HG03066 (cell line): ENCODE measurements around the gene HINT2.
A peak's percentile ranks its signal among the peaks of the same experiment; 100 is the strongest.

Experiments used
- ATAC-seq: cut with Tn5 transposase; IDR thresholded peaks from one replicate; pipeline ENCODE4 v1.9.1; 2021; ENCODE audit warnings: low read depth; ENCODE audit not compliant: unreplicated experiment

HINT2 gene

DNA sequence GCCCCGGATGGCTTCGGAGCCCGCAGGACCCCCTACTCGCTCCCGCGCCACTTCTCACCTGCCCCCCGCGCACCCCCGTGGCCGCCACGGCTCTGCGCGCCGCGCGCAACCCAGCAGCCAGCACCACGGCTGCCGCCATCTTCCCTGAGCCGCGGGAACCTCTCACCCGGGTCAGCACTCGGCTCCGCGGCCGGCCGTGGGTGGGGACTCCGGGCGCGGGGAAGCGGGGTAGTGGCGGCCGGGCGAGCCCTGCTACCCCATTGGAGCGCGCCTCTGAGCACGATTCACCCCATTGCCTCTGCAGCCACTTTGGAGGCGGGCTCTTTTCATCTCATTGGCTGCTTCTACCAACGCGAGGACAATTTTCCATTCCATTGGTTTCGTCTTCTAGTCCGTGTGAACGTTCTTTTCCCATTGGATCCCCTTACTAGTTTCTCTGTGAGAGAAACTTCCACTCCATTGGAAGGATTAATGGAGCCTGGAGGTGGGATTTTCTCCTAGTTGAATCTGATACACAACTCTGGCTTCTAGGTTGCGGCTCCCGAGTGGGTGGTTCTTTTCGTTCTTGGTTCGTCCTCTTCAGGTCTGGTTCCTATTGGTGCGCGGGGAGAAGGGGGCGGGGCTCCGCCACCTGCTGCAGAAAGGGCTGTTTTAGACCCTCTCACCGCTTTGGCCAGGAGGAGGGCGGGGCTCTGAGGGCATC lies at the start of gene HINT2:
Gene HINT2, minus strand, starts transcription at position 202 of the 703 bp plus-strand sequence. Its CDS starts 63 bp downstream, at position 139.
- ATAC-seq: peak; percentile 78

DNA sequence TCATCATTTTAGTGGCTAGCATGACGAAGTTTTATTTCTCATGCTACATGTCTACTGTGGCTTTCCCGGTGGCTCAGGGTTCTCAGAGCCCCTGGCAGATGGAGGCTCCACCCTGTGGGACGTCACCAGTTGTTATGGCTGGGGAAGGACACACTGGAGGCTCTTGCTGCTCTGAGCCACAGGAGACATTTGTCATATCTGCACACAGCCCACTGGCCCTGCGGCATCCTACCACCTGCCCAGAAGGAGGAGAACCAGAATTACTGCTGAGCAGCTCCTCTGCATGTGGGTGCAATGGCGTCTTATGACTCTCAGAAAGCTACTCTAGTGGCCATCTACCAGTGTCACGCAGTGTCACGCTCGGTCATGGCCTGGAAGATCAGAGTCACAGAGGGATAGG lies 48.7 kb upstream of the HINT2 start:
- ATAC-seq: no peak

DNA sequence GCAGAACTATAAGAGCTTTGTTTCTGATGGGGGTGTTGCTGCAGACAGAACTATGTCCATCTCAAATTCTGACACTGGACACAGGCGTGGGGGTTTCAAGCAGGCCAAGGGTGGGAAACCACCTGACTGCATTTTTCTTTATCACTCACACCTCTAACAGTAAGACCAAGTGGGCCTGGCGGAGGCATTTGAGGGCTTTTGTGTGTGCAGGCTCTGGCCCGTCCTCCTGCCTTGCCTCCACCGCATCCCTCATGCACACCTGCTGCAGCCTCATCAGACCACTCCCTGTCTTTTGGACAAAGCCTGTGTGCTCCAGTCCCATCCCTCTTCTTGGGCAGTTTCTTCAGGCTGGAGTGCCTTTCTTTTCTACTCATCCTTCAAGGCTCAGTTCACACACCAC lies 47.5 kb upstream of the HINT2 start:
- ATAC-seq: no peak

DNA sequence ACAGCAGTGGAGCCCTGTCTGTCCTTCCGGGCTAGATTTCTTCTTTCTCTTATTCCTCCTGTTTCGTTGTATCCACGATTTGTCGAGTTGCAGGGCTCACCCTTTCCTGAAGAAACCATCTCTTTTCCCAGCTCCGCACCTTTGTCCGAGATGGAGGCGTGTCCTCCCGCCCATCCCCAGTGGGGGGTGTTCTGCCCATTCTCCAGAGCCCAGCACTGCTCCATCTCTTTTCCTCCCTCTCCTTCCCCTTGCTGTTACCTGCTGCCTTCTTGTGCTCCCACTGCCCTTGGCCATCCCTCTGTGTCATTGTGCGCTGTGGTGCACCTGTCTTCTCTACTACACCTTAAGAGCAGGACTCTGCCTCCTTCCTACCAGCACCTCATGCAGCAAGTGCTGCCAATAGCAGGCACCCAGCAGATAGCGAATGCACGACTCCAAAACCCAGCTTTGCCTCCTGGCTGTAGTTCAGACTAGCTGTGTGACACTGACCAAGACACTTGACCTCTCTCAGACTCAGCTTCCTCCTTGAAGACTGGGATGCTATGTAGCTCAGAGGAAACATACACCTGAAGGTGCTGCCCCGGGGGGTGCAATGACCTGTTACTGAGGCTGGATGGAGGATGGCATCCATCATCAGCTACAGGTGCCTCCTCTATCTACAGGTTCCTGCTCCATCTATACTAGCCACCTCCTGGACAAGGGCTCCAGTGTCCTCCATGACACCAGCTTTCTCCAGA lies 46.5 kb upstream of the HINT2 start:
- no peak for ATAC-seq

DNA sequence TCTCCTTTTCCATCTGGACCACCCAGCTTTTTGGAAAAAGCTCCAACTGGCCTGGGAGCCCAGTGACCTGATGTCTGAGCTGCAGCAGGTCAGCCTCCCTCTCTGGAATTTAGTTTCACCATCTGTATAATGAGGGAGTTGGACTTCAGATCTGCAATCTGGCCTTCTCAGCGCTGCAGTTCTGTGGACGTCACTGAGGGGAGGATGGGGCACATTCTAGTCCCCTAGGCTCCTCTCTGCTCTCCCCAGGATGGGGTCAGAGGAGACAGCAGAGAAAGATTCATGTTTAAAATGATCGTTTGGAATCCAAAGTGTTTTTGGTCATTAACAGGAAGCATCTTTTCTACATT lies 45.1 kb upstream of the HINT2 start:
- ATAC-seq: no peak

DNA sequence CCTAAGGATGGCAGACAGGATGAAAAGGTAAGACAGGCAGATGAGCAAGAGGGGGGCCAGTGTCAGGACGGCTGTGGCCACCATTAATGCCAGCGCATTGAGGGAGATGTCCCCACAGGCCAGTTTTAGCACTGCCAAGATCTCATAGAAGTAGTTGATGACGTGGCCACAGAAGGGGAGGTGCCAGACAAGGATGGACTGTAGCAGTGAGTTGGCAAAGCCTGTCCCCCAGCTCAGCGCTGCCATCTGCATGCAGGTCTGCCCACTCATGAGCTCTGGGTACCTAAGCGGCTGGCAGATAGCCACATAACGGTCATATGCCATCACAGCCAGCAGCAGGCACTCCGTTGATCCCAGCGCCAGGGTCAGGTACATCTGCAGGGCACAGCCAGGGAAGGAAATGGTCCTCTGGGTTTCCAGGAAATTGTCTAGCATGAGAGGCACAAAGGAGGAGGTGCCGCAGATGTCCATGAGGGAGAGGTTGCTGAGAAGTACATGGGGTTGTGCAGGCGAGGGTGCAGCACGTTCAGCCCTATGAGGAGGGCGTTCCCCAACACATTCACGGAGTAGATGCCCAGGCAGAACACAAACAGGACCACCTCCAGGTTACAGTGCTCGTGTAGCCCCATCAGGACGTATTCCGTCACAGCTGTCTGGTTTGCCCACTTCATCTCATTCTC lies 44.6 kb upstream of the HINT2 start:
- no peak for ATAC-seq

DNA sequence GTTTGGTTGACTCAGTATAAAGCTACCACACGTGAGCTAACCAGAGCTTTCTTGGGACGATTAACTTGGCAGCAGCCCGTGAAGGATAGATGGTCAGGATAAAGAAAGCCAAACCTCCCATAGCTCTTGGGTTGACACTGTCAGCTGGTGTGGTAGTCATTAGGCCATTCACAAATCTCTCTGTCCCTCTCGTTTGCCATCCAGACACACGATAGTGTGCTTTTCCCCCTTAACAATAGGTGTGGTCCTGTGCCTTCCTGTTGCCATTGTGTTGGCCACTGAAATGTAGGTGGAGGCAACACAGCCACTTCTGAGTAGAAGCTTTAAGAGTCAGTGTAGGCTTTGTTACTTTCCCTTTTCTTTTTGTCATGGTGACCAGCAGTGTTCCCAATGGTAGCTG lies 43.6 kb upstream of the HINT2 start:
- ATAC-seq: no peak

DNA sequence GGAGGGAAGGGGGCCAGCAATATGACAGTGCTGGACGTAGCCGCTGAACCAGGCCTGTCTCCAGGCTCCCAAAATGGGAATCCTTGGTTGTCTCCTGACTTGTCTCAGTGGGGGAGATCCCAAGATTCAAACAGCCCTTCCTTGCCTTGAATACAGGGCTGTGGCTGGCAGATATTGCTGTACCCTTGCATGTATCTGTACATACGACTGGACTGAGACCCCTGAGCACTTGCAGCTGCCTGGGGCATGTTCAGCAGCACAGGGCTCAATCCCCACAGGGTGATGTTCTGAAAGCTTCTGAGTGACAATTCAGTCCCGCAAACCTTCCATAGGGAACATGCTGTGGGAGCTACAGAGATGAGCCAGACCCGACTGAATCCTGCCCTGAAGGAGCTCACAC lies 42.0 kb upstream of the HINT2 start:
- no peak for ATAC-seq

DNA sequence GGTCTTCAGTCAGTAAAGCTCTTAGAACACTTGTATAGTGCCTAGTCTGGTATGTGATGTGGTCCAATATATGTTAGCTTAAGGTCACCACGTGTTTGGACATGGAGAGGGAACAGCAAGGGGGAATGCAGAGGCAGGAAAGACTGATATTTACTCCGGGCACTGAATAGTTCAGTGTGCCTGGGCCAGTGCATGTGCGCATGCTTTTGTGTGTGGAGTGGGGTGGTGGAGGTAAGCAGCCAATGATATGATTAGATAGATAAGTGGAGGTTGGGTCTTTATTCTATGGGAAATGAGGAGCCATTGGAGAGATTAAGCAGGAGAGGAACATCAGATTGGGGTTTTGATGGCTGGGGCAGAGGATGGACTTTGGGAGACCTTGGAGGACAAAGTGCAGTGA lies 41.4 kb upstream of the HINT2 start:
- no peak for ATAC-seq

DNA sequence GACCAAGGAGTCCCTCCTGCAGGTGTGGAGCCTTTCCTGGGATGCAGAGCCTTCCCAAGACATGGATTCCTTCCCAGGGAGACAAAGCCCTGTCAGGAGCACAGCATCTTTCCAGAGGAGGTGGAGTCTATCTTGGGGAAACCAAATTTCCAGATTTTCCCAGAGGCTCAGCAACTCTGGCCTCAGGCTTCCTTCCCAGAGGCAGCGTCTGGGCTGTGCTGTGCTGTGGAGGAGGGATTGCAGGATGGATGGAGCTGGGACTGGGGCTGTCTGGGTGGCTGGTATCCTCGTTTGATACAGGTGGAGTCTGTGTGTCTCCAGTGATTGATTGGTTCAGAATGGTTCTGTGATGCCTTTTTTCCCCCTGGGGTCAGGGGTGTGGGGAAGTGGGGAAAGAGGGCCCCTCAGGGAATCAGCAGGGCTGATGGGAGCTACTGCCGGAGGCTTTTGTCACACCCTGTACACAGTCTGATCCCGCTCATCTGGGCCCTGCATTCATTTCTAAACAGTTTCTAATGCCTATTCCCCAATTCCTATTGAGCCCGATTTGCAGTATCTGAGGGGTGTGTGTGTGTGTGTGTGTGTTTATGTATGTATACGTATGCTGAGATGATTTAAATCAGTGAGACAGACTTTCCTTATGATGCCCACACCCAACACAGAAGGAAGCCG lies 39.4 kb upstream of the HINT2 start:
- no peak for ATAC-seq

DNA sequence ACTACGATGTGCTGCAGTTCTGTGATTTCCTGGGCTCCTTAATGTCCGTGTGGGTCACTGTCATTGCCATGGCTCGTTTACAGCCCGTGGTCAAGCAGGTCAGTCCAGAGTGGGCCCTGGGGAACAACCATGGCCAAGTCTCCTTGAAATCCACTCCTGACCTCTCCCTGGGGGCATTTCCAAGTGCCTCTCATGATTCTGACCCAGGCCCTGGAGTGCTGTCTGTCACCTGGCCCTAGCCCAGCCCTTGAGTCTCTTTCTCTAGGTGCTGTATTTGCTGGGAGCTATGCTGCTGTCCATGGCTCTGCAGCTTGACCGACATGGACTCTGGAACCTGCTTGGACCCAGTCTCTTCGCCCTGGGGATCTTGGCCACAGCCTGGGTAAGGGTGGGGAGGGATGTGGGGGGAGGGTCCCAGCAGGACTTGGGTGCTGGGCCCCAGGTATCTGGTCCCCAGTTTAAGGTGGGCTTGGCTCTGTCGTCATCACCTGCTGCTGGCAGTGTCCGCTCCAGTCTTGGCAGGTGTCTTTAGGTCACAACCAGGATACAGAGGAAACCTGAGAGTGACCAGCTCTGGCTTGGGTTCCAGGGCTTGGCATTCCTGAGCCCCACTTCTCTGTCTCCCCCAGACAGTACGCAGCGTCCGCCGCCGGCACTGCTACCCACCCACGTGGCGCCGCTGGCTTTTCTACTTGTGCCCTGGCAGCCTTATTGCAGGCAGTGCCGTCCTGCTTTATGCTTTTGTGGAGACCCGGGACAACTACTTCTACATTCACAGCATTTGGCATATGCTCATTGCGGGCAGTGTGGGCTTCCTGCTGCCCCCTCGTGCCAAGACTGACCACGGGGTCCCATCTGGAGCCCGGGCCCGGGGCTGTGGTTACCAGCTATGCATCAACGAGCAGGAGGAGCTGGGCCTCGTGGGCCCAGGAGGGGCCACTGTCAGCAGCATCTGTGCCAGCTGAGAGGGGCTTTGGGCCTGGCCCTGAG lies 38.3 kb upstream of the HINT2 start:
- no peak for ATAC-seq

DNA sequence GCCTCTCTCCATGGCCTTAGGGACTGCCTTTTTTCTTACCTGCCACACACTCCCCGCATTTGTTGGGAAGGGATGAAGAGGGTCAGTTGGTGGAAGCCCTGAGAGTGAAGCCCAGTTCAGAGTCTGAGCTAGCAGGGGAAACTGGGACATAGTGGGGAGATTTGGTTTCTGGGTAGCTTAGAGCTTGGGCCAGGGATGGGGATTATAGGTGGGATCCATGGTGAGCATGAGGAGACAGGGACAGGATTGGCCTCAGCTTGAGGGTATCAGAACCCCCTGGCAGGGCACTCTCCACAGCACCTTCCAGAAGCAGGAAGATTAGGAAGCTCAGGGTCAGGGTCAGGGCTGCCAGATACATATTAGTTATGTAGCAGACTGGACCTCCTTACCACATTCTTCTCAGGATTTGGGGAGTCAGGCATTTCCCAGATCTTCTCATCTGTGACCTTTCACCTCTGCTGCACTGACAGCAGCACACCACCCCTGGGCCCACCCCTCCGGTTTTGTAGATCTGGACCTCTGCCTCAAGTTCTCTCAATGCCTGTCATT lies 37.5 kb upstream of the HINT2 start:
- ATAC-seq: no peak

DNA sequence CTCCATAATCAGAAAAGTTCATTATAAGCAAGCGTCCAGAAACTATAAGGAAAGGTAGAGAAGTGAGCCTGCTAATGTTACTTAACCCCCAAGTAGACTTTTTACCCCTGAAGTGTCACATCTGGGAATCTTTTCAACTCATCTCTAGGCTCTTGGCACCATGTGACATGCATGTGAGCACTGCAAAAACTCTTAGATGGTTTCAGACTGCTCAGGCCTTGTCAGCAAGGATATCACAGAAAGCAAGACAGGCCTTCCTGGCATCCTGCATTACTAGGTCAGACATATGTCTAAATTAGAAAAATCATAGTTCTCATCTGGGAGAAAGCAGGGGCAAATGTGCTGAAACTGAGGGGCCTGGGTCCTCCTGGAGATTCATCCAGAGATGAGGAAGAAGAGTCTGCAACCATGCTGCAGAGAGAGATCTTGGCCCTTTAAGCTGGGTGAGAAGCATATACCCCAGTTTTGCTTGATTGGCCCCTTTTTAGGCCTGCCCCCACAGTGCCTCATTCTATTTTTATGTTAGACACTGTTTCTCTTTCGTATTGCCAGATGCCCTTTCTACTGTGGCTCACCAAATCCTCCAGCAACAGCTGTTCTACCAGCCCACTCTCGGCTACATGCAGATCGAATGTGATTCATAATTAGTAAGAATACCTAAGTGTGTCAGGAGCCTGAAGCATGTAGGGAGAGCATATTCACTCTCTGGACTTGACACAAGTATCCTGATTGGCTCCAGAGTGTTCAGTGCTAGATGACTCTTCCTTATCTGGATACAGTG lies 33.1 kb upstream of the HINT2 start:
- ATAC-seq: peak; percentile 92

DNA sequence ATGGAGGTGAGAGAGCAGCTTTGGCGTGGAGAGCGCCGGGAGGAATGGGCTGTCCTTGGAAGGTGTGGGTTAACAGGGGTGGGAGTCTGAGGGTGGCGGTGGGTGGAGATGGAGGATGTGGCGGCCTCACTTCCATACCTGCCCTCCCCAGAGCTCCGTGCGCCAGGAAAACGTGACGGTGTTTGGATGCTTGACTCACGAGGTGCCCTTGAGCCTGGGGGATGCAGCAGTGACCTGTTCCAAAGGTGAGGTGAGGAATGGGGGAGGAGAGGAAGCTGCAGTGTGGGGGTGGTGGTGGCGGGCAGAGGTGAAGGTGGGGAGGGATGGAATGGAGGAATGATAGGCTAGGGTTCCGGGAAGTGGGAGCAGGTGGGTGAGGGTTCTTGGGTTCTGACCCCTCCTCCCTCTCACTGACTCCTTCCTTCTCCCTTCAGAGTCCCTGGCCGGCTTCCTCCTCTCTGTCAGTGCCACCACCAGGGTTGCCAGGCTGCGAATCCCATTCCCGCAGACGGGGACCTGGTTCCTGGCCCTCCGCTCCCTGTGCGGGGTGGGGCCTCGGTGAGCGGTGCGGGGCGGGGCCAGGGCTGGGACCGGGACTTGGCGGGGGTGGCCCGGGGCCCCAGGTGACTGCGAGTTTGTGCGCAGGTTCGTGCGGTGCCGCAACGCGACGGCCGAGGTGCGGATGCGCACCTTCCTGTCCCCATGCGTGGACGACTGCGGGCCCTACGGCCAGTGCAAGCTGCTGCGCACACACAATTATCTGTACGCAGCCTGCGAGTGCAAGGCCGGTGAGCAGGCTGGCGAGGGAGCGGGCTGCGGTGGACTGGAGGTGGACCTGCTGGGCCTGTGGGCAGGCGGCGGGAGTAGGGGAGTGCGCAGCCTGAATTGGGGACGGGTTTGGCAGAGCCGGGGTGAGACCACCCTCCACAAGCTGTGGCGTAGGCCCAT lies 31.3 kb upstream of the HINT2 start:
- no peak for ATAC-seq

DNA sequence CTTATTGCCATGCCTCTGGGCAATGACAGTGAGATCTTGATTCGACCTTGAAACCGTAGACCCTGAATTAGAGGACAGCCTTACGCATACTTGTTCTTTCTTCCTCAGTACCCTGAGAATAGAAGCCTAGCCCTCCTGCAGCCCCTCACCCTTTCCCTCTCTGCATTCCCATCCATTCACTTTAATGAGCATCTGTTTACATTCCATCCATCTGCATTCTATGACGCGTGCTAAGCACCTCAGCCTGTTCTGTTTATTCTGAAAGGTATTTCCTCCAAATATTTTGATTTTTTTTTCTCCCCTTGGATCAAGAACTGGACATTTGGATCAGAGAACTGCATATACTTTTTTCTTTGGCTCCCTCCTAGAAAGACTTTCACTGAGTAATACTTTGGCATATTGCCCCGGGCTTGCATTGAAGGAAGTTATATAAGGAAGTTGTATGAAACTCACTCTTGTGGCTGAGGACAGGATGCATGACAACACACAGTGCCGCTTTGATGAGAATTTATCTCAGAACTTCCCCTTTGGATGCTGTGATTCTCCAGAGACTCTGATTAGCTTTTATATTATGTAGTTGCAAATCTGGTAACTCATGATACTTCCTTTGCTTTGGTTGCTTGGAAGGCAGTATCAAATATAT lies 29.9 kb upstream of the HINT2 start:
- no peak for ATAC-seq

DNA sequence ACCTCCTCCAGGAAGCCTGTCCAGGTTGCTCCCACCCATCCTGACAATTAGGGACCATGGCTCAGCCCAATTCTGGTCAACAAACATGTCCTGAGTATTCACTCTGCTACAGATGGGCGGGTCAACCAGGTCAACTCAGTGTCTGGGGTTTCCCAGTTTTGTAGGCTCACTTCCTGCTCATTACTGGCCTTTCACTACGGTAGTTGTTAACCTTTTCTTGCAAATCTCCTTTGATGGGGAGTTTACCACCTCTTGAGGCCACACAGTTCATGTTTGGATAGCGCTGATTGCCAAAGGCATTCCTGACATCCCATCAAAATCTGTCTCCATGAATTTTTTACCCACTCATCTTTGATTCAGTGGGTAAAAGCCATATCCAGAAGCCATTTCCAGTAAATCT lies 28.0 kb upstream of the HINT2 start:
- peak; percentile 74 for ATAC-seq

DNA sequence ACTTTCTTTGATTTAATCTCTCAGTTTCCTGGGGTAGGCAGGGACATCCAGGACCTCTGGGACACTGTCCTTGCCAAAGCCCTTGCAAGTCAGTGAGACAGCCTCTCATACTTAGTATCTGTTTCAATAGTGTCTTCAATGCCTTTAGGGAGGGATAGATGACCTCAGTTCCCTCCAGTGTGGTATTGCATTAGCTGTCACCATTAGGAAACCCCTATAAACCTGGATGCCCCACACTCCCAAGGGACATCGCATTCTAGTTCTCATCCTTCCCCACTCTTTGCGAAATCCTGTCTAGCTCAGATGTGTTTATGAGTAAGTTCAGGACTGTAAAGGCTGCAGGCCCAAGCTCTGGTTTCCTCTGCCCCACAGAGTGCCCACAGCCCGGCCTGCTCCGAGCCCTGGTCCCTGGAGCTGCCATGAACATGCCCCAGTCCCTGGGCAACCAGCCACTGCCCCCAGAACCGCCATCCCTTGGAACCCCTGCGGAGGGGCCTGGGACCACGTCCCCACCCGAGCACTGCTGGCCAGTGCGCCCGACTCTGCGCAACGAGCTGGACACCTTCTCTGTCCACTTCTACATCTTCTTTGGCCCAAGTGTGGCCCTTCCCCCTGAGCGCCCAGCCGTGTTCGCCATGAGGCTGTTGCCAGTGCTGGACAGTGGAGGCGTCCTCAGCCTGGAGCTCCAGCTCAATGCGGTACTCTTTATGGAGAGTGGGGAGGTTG lies 27.3 kb upstream of the HINT2 start:
- ATAC-seq: no peak
